Fibroblast of lung (primary cell): ENCODE data around the gene STK10.

ENCODE experiments used
- EZH2 ChIP-seq: IDR thresholded peaks from 2 replicates; pipeline ENCODE4 v1.5.1; 2012; ENCODE audit warnings: low read length, control low read depth, mild to moderate bottlenecking; ENCODE audit errors: missing control alignments
- TF ChIP-seq, protein P1 (sequence below), 2 donors: IDR thresholded peaks in 1 of 2; conservative IDR thresholded peaks in 1 of 2; 1 replicate in 1 of 2; 2 replicates in 1 of 2; pipeline ENCODE4 v1.5.1; 2011 to 2012; ENCODE audit warnings: low read length in 2 of 2, control low read depth in 1 of 2, inconsistent platforms in 1 of 2, low read depth in 1 of 2, mild to moderate bottlenecking in 1 of 2

DNA sequence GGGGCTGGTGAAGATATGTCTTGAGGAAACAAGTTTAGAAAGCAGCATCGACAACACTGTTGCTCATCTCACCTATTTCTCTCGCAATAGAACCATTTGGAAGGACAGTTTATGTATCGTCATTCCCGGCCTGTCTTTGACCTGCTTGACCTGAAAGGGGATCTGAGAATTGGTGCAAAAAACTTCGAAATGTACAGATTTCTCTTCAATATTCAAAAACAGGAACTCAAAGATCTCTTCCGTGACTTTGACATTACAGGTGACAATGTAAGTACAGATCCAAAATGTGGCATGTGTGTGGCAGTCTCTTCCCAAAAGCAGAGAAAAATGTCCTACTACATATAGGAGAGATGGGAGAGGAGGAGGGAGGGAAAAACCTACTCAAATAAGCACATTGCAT lies 12.5 kb upstream of the STK10 start:
- TF ChIP-seq, protein P1, sequence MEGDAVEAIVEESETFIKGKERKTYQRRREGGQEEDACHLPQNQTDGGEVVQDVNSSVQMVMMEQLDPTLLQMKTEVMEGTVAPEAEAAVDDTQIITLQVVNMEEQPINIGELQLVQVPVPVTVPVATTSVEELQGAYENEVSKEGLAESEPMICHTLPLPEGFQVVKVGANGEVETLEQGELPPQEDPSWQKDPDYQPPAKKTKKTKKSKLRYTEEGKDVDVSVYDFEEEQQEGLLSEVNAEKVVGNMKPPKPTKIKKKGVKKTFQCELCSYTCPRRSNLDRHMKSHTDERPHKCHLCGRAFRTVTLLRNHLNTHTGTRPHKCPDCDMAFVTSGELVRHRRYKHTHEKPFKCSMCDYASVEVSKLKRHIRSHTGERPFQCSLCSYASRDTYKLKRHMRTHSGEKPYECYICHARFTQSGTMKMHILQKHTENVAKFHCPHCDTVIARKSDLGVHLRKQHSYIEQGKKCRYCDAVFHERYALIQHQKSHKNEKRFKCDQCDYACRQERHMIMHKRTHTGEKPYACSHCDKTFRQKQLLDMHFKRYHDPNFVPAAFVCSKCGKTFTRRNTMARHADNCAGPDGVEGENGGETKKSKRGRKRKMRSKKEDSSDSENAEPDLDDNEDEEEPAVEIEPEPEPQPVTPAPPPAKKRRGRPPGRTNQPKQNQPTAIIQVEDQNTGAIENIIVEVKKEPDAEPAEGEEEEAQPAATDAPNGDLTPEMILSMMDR (conservative IDR thresholded peaks at IDR 0.05 in 1 of 2, IDR thresholded peaks at IDR 0.05 in 1 of 2; ENCODE audit: low read depth in 1 of 2, low read length in 2 of 2), result no peak
- no peak for TF ChIP-seq EZH2
